ENCODE measurements around the gene PNMA8A. TPM values are rescaled to one million over a fixed set of nuclear protein-coding genes. Genes with fewer than 3 reads are reported as not detected.

Gene PNMA8A
- total and polyA plus RNA-seq, 2 donors (not counting 1 experiment from before 2014, with no cell fraction given): 0.45 to 8.9 TPM

GRCh38 chr19:46429999-46430398 is 41.4 kb downstream of the PNMA8A start:
- Histone ChIP-seq H3K36me3 (ENCODE audit: control insufficient read depth, insufficient read depth, low read length) (no peaks in the 10 kb centered on the region), H3K9ac (ENCODE audit: insufficient read depth, low read length) (no peak overlapping the region), H3K4me3 (replicated peaks in 1 of 4; ENCODE audit: control extremely low read depth in 1 of 4, insufficient read depth in 1 of 4, low read depth in 3 of 4, low read length in 4 of 4) (no peak overlapping the region), H3K27me3 (ENCODE audit: control insufficient read depth, insufficient read depth, low read length) (no peaks in the 10 kb centered on the region), H3K27ac (ENCODE audit: insufficient read depth, low read length) (no peak overlapping the region), H3K4me1 (ENCODE audit: control insufficient read depth, extremely low read depth, insufficient read depth, low read length) (peaks cover 3% of the 10 kb centered on the region), H3K9me3 (ENCODE audit: control insufficient read depth, insufficient read depth, low read depth, low read length) (no peaks in the 10 kb centered on the region), H2AFZ (ENCODE audit: low read length) (no peak overlapping the region), H4K20me1 (ENCODE audit: control insufficient read depth, extremely low read depth, insufficient read depth, low read length) (no peaks in the 10 kb centered on the region), H3K4me2 (ENCODE audit: extremely low read depth, insufficient read depth, low read length) (no peak overlapping the region), H3K79me2 (ENCODE audit: control insufficient read depth, insufficient read depth, low read length) (no peaks in the 10 kb centered on the region)
- no peak for TF ChIP-seq CTCF (conservative IDR thresholded peaks at IDR 0.05 in 1 of 2, IDR thresholded peaks at IDR 0.05 in 1 of 2; ENCODE audit: low read depth in 1 of 2, low read length in 2 of 2)
- TF ChIP-seq EZH2 (IDR thresholded peaks at IDR 0.05; ENCODE audit: low read length, missing control alignments): no peak
- no peak for DNase-seq (ENCODE audit: low read depth in 2 of 2)

- no peaks in the 10 kb centered on the region for H3K79me2 ChIP-seq (ENCODE audit: control insufficient read depth, insufficient read depth, low read length)
- H3K27me3 ChIP-seq (ENCODE audit: control insufficient read depth, insufficient read depth, low read length): no peaks in the 10 kb centered on the region
- H3K9me3 ChIP-seq (ENCODE audit: control insufficient read depth, insufficient read depth, low read depth, low read length): no peaks in the 10 kb centered on the region
- no peak within 1 kb of the TSS for H3K27ac ChIP-seq (ENCODE audit: insufficient read depth, low read length)
- no peak for TF ChIP-seq CTCF (conservative IDR thresholded peaks at IDR 0.05 in 1 of 2, IDR thresholded peaks at IDR 0.05 in 1 of 2; ENCODE audit: low read depth in 1 of 2, low read length in 2 of 2)
- DNase-seq (ENCODE audit: low read depth in 2 of 2): peak; percentile 52 to 61
- H3K4me1 ChIP-seq (ENCODE audit: control insufficient read depth, extremely low read depth, insufficient read depth, low read length): peaks cover 3% of the 10 kb centered on the region
- no peaks in the 10 kb centered on the region for H4K20me1 ChIP-seq (ENCODE audit: control insufficient read depth, extremely low read depth, insufficient read depth, low read length)
- H2AFZ ChIP-seq (ENCODE audit: low read length): peak within 1 kb of the TSS; percentile 46
- H3K4me3 ChIP-seq (replicated peaks in 1 of 4; ENCODE audit: control extremely low read depth in 1 of 4, insufficient read depth in 1 of 4, low read depth in 3 of 4, low read length in 4 of 4): peak within 1 kb of the TSS; percentile 17 to 32 (median 24)
- H3K36me3 ChIP-seq (ENCODE audit: control insufficient read depth, insufficient read depth, low read length): no peaks in the 10 kb centered on the region
- peak within 1 kb of the TSS; percentile 78 for H3K4me2 ChIP-seq (ENCODE audit: extremely low read depth, insufficient read depth, low read length)
- no peak within 1 kb of the TSS for H3K9ac ChIP-seq (ENCODE audit: insufficient read depth, low read length)
These were observed 42.9 kb downstream of the PNMA8A start, which contains the start of gene PNMA8C for GRCh38 chr19:46428239-46429135. Gene PNMA8C (minus strand): TSS chr19:46428936. CDS start chr19:46428359, 577 bp downstream.

GRCh38 chr19:46427518-46428045 is 43.8 kb downstream of the PNMA8A start:
- Histone ChIP-seq H4K20me1 (ENCODE audit: control insufficient read depth, extremely low read depth, insufficient read depth, low read length) (no peaks in the 10 kb centered on the region), H3K27ac (ENCODE audit: insufficient read depth, low read length) (no peak overlapping the region), H3K36me3 (ENCODE audit: control insufficient read depth, insufficient read depth, low read length) (no peaks in the 10 kb centered on the region), H3K4me1 (ENCODE audit: control insufficient read depth, extremely low read depth, insufficient read depth, low read length) (peaks cover 3% of the 10 kb centered on the region), H3K9me3 (ENCODE audit: control insufficient read depth, insufficient read depth, low read depth, low read length) (no peaks in the 10 kb centered on the region), H3K79me2 (ENCODE audit: control insufficient read depth, insufficient read depth, low read length) (no peaks in the 10 kb centered on the region), H3K27me3 (ENCODE audit: control insufficient read depth, insufficient read depth, low read length) (no peaks in the 10 kb centered on the region), H3K9ac (ENCODE audit: insufficient read depth, low read length) (no peak overlapping the region), H2AFZ (ENCODE audit: low read length) (no peak overlapping the region), H3K4me2 (ENCODE audit: extremely low read depth, insufficient read depth, low read length) (no peak overlapping the region), H3K4me3 (replicated peaks in 1 of 4; ENCODE audit: control extremely low read depth in 1 of 4, insufficient read depth in 1 of 4, low read depth in 3 of 4, low read length in 4 of 4) (no peak overlapping the region)
- no peak for DNase-seq (ENCODE audit: low read depth in 2 of 2)
- TF ChIP-seq CTCF (conservative IDR thresholded peaks at IDR 0.05 in 1 of 2, IDR thresholded peaks at IDR 0.05 in 1 of 2; ENCODE audit: low read depth in 1 of 2, low read length in 2 of 2) (no peak), EZH2 (IDR thresholded peaks at IDR 0.05; ENCODE audit: low read length, missing control alignments) (no peak)

Data from fibroblast of lung (primary cell).